Sigmoid colon (tissue), 4 donors: ENCODE results near the gene RUNX1.

Source experiments
- EP300 ChIP-seq, 4 donors: sonication (generic); formaldehyde crosslinking; IDR thresholded peaks; one replicate each; pipeline ENCODE4 v1.6.1; 2017; ENCODE audit warnings: antibody characterized with exemption in 4 of 4
- POLR2A ChIP-seq, 2 donors: fragments of 450-650 bp; IDR thresholded peaks; one replicate each; pipeline ENCODE4 v1.6.1; 2016; ENCODE audit warnings: antibody characterized with exemption in 2 of 2, mild to moderate bottlenecking in 2 of 2, moderate library complexity in 2 of 2
- TF ChIP-seq, protein P1 (sequence below), 4 experiments: fragments of 450-650 bp in 3 of 4; fragments of 200-600 bp in 1 of 4; IDR thresholded peaks; one replicate each; pipeline ENCODE4 v1.5.1; 2016 to 2019; ENCODE audit warnings: antibody characterized with exemption in 4 of 4, mild to moderate bottlenecking in 3 of 4, moderate library complexity in 2 of 4

DNA sequence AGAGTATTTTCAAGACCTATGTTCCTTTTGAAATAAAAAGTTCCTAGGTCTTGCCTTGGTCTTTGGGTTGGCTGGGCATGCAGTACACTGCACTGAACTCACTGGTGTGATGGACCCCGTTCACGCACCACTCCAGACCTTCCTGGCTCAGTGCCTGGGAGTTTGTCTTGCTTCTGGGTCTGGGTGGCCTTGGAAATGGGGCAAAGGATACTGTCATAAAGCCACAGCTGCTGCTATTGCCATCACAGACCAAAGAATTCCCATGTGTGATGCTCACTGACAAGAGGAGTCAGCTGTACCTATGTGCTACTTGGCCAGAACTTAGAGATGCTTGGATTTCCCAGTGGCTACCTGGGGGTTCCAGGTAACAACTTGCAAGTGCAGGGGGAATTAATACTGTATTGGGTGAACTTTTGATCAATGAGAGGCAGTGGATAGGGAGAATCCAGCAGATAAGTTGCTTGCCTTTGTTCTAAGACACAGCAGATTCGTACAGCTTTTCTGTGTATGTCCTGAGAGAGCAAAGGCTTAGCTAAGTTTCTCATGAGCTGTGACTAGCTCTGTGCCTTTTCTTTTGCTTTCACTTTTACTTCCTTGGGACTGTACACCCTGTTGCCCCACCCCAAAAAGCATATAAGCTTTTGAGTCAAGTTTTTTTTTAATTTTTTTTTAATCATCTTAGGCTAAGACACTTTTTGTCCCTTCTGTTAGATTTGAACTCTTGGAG is 115.3 kb downstream of the RUNX1 start:
- TF ChIP-seq, protein P1, sequence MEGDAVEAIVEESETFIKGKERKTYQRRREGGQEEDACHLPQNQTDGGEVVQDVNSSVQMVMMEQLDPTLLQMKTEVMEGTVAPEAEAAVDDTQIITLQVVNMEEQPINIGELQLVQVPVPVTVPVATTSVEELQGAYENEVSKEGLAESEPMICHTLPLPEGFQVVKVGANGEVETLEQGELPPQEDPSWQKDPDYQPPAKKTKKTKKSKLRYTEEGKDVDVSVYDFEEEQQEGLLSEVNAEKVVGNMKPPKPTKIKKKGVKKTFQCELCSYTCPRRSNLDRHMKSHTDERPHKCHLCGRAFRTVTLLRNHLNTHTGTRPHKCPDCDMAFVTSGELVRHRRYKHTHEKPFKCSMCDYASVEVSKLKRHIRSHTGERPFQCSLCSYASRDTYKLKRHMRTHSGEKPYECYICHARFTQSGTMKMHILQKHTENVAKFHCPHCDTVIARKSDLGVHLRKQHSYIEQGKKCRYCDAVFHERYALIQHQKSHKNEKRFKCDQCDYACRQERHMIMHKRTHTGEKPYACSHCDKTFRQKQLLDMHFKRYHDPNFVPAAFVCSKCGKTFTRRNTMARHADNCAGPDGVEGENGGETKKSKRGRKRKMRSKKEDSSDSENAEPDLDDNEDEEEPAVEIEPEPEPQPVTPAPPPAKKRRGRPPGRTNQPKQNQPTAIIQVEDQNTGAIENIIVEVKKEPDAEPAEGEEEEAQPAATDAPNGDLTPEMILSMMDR (IDR thresholded peaks at IDR 0.05) = no peak
- TF ChIP-seq EP300 (IDR thresholded peaks at IDR 0.05) (no peak), POLR2A (IDR thresholded peaks at IDR 0.05) (no peak)
